CD4-positive, alpha-beta memory T cell (primary cell): ENCODE measurements around the gene IFIT2. TPM values are rescaled to one million over a fixed set of nuclear protein-coding genes. Genes with fewer than 3 reads are reported as not detected.

Source experiments
- CTCF ChIA-PET: fragments of 350-600 bp; sonication (Branson Sonifier 250); formaldehyde crosslinking; loops from one replicate; lab custom pipeline; 2021; ENCODE audit warnings: inconsistent platforms; ENCODE audit not compliant: partially characterized antibody; lab: Charles Lee
- POLR2A ChIA-PET: fragments of 350-600 bp; sonication (Branson Sonifier 250); formaldehyde crosslinking; loops from one replicate; lab custom pipeline; 2021; ENCODE audit not compliant: partially characterized antibody; lab: Charles Lee
- DNase-seq, 5 donors: peaks; one replicate each; pipeline versions ENCODE4 v3.0.0 to v3.0.0-alpha.2; 2020 to 2022; ENCODE audit warnings: mixed read lengths in 1 of 5
- H3K27ac ChIP-seq: one replicate; pipeline ENCODE4 v1.7.0; 2013; ENCODE audit warnings: low read depth, low read length
- H3K27me3 ChIP-seq: 2 replicates; pipeline ENCODE4 v1.7.0; 2013; ENCODE audit warnings: mild to moderate bottlenecking, low read length, moderate library complexity; ENCODE audit not compliant: insufficient read depth
- H3K36me3 ChIP-seq: 2 replicates; pipeline ENCODE4 v1.7.0; 2013; ENCODE audit warnings: mild to moderate bottlenecking, low read length, moderate library complexity; ENCODE audit not compliant: insufficient read depth
- H3K4me1 ChIP-seq: 2 replicates; pipeline ENCODE4 v1.7.0; 2013; ENCODE audit warnings: mild to moderate bottlenecking, low read length, moderate library complexity; ENCODE audit not compliant: insufficient read depth
- H3K4me3 ChIP-seq, 2 donors: one replicate each; pipeline ENCODE4 v1.7.0; 2013; ENCODE audit warnings: low read length in 2 of 2, mild to moderate bottlenecking in 1 of 2
- H3K9me3 ChIP-seq, 2 donors: one replicate each; pipeline ENCODE4 v1.7.0; 2013; ENCODE audit warnings: low read length in 2 of 2, control low read depth in 1 of 2; ENCODE audit not compliant: control insufficient read depth in 1 of 2
- H3K27ac Mint-ChIP-seq, 7 donors: one replicate each; pipeline ENCODE4 v1.8.0; 2020 to 2021; ENCODE audit warnings: mixed read lengths in 7 of 7, mild to moderate bottlenecking in 6 of 7, inconsistent platforms in 3 of 7, moderate library complexity in 3 of 7
- H3K27me3 Mint-ChIP-seq, 2 donors: one replicate each; pipeline ENCODE4 v1.8.0; 2020 to 2021; ENCODE audit warnings: mixed read lengths in 2 of 2
- H3K36me3 Mint-ChIP-seq, 2 donors: one replicate each; pipeline ENCODE4 v1.8.0; 2020 to 2021; ENCODE audit warnings: mixed read lengths in 2 of 2, inconsistent platforms in 1 of 2, mild to moderate bottlenecking in 1 of 2
- H3K4me1 Mint-ChIP-seq, 4 donors: one replicate each; pipeline ENCODE4 v1.8.0; 2020 to 2021; ENCODE audit warnings: mixed read lengths in 4 of 4, mild to moderate bottlenecking in 1 of 4
- H3K4me3 Mint-ChIP-seq, 8 donors: one replicate each; pipeline ENCODE4 v1.8.0; 2020 to 2021; ENCODE audit warnings: mixed read lengths in 8 of 8, mild to moderate bottlenecking in 7 of 8, moderate library complexity in 6 of 8, inconsistent platforms in 3 of 8
- H3K9me3 Mint-ChIP-seq, 8 donors: one replicate each; pipeline ENCODE4 v1.8.0; 2020 to 2021; ENCODE audit warnings: mixed read lengths in 8 of 8, mild to moderate bottlenecking in 5 of 8, inconsistent platforms in 3 of 8, moderate library complexity in 1 of 8
- intact Hi-C: fragments of 100-400 bp; cut with micrococcal nuclease; formaldehyde crosslinking; loops from one replicate; pipeline ENCODE4 v1.15.1; 2023
- polyA plus RNA-seq, 2 donors: library from polyadenylated mRNA; unstranded; fragments of 300-500 nt; fragmentation: Illumina TruSeq; gene quantifications; one replicate each; pipeline ENCODE4 v1.2.3, GENCODE V29; 2021
- total RNA-seq, 2 experiments: library from RNA; stranded (reverse); gene quantifications; one replicate each; pipeline ENCODE4 v1.2.3, GENCODE V29; 2021

Gene IFIT2
- total and polyA plus RNA-seq, 4 experiments from 2014 or later = 3.5 to 10.7 (median 9.8) TPM

DNA sequence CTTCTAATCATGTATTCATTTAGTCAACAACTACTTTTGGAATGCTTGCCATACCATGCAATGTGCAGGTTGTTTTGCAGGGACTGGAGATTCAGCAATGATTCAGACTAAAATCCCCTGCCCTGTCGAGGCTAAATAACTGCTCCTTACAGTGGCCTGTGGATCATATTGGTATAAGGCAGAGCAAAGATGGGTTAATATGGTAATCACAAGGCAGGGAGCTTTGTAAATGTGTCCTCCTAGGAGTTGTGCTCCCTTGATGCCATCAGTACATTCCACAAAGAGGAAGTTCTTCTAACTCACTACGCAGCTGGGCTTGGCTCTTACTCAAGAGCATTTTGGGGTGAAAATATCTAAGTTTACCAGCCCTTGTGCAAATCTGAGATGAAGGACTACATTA, 614 bp upstream of the IFIT2 start:
- intact Hi-C loops = loop anchor here (1.0 to 2.0 kb wide), 3 partner anchors 50 to 113 kb away; partner anchors contain the start of genes IFIT5 and LIPA
- H3K27ac Mint-ChIP-seq = peak overlapping the region; percentile 96 to 99 (median 98)

DNA sequence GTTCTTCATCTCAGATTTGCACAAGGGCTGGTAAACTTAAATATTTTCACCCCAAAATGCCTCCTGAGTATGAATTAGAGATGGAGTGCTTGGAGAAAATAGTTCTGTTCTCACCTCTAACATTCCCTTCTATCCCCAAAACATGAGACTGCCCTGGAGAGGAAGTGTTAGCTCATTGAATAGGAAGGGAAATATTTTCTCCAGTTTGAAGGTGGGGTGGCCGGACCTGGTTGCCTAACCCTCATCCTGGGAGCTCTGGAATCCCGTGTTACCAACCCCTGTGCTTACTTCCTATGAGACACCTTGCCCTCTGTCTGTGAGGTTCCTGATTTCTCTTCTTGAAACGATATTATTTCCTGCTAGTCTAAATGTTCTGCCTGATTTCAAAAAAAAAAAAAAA, 779 bp downstream of the IFIT2 start:
- Mint-ChIP-seq H3K36me3 (peaks cover 36 to 40% of the 10 kb centered on the region in 2 donors), H3K4me1 (peaks cover 23 to 40% (median 28%) of the 10 kb centered on the region in 4 donors), H3K9me3 (peaks cover 0 to 15% (median 9%) of the 10 kb centered on the region in 8 donors), H3K4me3 (peak overlapping the region; percentile 90 to 98 (median 94)), H3K27ac (peak overlapping the region; percentile 96 to 99 (median 98)), H3K27me3 (no peaks in the 10 kb centered on the region)
- CTCF ChIA-PET = interaction anchor here (1.0 to 5.5 kb wide), 8 partner anchors 28 to 368 kb away, joined by 3 to 24 read pairs (median 6); partner anchors contain the start of genes IFIT1 and IFIT5
- Histone ChIP-seq H3K27me3 (no peaks in the 10 kb centered on the region), H3K4me3 (peak overlapping the region; percentile 63 to 69), H3K27ac (peak overlapping the region; percentile 75), H3K36me3 (no peaks in the 10 kb centered on the region), H3K9me3 (no peaks in the 10 kb centered on the region), H3K4me1 (peaks cover 30% of the 10 kb centered on the region)
- no peak for DNase-seq
- POLR2A ChIA-PET = interaction anchor here (0.5 to 5.1 kb wide), 11 partner anchors 13 to 478 kb away, joined by 3 to 53 read pairs (median 7); partner anchors contain the start of genes IFIT1, IFIT3, IFIT5 and KIF20B
- intact Hi-C loops = loop anchor here (1.0 kb wide), 2 partner anchors 26 to 90 kb away; partner anchors contain the start of gene IFIT1

More for the DNA sequence above, 614 bp upstream of the IFIT2 start:
- ChIA-PET POLR2A (interaction anchor here (0.6 to 5.1 kb wide), 19 partner anchors 11 to 1439 kb away, joined by 3 to 53 read pairs (median 4); partner anchors contain the start of genes IFIT1, IFIT1B, IFIT3 and IFIT5), CTCF (interaction anchor here (0.5 to 5.5 kb wide), 7 partner anchors 29 to 1463 kb away, joined by 3 to 24 read pairs (median 4); partner anchors contain the start of gene IFIT1)
- Histone ChIP-seq H3K9me3 (no peaks in the 10 kb centered on the region), H3K4me1 (peaks cover 30% of the 10 kb centered on the region), H3K4me3 (peak overlapping the region; percentile 63 to 69), H3K27ac (peak overlapping the region; percentile 75), H3K27me3 (no peaks in the 10 kb centered on the region), H3K36me3 (no peaks in the 10 kb centered on the region)
- Mint-ChIP-seq H3K4me3 (peak overlapping the region; percentile 90 to 98 (median 94)), H3K27me3 (no peaks in the 10 kb centered on the region), H3K36me3 (peaks cover 22 to 26% of the 10 kb centered on the region in 2 donors), H3K4me1 (peaks cover 20 to 40% (median 27%) of the 10 kb centered on the region in 4 donors), H3K9me3 (peaks cover 0 to 15% (median 9%) of the 10 kb centered on the region in 8 donors)
- no peak for DNase-seq

DNA sequence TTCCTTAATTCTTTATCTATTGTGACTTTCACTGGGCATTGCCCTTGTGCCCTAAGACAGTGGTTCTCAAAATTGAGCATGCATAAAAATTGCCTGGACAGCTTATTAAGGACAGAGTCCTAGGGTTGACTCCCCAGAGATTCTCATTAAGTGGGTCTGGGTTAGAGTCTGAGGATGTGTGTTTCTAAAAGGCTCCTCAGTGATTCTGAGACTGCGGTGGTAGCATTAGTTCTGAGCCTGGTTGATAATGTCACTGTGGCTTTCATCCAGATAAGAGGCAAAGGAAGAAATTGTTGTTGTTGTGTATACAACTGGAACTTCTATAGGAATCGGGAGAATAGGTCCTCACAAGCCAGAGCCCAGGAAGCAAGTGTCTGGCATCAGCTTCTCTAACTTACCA, 1.3 kb downstream of the IFIT2 start:
- Mint-ChIP-seq H3K27me3 (no peaks in the 10 kb centered on the region), H3K9me3 (peaks cover 0 to 18% (median 9%) of the 10 kb centered on the region in 8 donors), H3K27ac (peak overlapping the region; percentile 8 to 99 (median 97)), H3K4me3 (peak overlapping the region; percentile 90 to 98 (median 94)), H3K36me3 (peaks cover 41 to 46% of the 10 kb centered on the region in 2 donors), H3K4me1 (peaks cover 23 to 40% (median 28%) of the 10 kb centered on the region in 4 donors)
- CTCF ChIA-PET = interaction anchor here (1.3 to 5.5 kb wide), 5 partner anchors 10 to 89 kb away, joined by 4 to 24 read pairs (median 7); partner anchors contain the start of gene IFIT1
- Histone ChIP-seq H3K27me3 (no peaks in the 10 kb centered on the region), H3K4me1 (peaks cover 30% of the 10 kb centered on the region), H3K36me3 (no peaks in the 10 kb centered on the region), H3K4me3 (peak overlapping the region; percentile 63 to 69), H3K9me3 (no peaks in the 10 kb centered on the region), H3K27ac (peak overlapping the region; percentile 75)
- intact Hi-C loops = no loop called here
- POLR2A ChIA-PET = interaction anchor here (0.5 to 5.1 kb wide), 6 partner anchors 12 to 113 kb away, joined by 3 to 53 read pairs (median 12); partner anchors contain the start of genes IFIT1, IFIT3 and IFIT5
- DNase-seq = no peak

DNA sequence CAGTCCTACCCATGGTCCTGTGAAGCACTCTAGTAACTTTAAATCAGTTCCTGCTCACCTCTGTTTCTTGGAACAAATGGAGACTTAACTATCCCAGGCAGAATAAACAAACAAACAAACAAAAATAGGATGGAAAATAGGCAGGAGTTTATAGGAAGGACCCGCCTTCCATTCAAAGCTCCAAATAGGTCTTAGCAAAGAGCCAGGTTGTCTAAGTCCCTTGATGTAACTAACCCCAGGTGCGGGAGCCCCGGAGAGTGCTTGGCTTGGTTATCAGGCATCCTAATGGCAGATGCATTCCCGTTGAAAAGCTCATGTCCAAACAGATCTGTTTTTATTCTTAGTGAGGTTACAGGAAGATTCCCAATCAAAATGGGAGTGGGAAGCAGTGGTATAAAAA, 2.2 kb downstream of the IFIT2 start:
- Histone ChIP-seq H3K27me3 (no peaks in the 10 kb centered on the region), H3K27ac (no peak overlapping the region), H3K36me3 (no peaks in the 10 kb centered on the region), H3K4me1 (peaks cover 30% of the 10 kb centered on the region), H3K4me3 (no peak overlapping the region), H3K9me3 (no peaks in the 10 kb centered on the region)
- intact Hi-C loops = no loop called here
- Mint-ChIP-seq H3K4me1 (peaks cover 21 to 40% (median 28%) of the 10 kb centered on the region in 4 donors), H3K27me3 (no peaks in the 10 kb centered on the region), H3K9me3 (peaks cover 0 to 13% (median 6%) of the 10 kb centered on the region in 8 donors), H3K4me3 (peak overlapping the region; percentile 90 to 98 (median 94)), H3K27ac (peak overlapping the region in 3 of 7 donors; percentile 19 to 24 (median 23)), H3K36me3 (peaks cover 44 to 48% of the 10 kb centered on the region in 2 donors)
- DNase-seq = no peak
- ChIA-PET POLR2A (interaction anchor here (3.0 to 5.1 kb wide), 2 partner anchors 24 to 113 kb away, joined by 16 to 53 read pairs; partner anchors contain the start of genes IFIT3 and IFIT5), CTCF (interaction anchor here (1.3 to 5.5 kb wide), 6 partner anchors 9 to 110 kb away, joined by 3 to 24 read pairs (median 6); partner anchors contain the start of gene IFIT5)

DNA sequence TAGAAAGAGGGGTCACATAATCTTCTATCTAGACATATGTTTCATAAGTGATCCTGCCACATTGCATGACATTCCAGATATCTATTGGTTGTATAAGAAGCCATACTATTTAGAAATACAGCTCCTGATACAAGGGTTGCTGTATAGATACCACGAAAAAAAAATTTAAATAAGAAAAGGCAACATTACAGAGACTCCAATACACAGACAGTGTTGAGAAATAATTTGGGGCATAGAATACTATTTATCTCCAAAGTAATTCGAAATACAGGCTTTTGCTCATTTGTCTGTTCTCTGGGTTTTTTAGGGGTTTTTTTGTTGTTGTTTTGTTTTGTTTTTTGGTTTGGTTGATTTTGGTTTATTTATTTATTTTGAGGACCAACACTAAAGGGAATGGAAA, 2.6 kb downstream of the IFIT2 start:
- peak overlapping the region in 5 of 8 donors; percentile 63 to 98 (median 91) for H3K4me3 Mint-ChIP-seq
- H3K9me3 ChIP-seq = no peaks in the 10 kb centered on the region
- POLR2A ChIA-PET = no interaction called here
- peaks cover 30% of the 10 kb centered on the region for H3K4me1 ChIP-seq
- H3K27me3 Mint-ChIP-seq = no peaks in the 10 kb centered on the region
- no peaks in the 10 kb centered on the region for H3K36me3 ChIP-seq
- DNase-seq = no peak
- CTCF ChIA-PET = interaction anchor here (0.8 to 5.5 kb wide), 5 partner anchors 28 to 110 kb away, joined by 3 to 24 read pairs (median 6); partner anchors contain the start of genes IFIT5 and LIPA
- H3K4me3 ChIP-seq = no peak overlapping the region
- no peaks in the 10 kb centered on the region for H3K27me3 ChIP-seq
- intact Hi-C loops = no loop called here
- no peak overlapping the region for H3K27ac ChIP-seq
- H3K27ac Mint-ChIP-seq = peak overlapping the region in 1 of 7 donors; percentile 19
- H3K36me3 Mint-ChIP-seq = peaks cover 48% of the 10 kb centered on the region in 2 donors
- H3K4me1 Mint-ChIP-seq = peaks cover 21 to 40% (median 28%) of the 10 kb centered on the region in 4 donors
- H3K9me3 Mint-ChIP-seq = peaks cover 0 to 8% (median 3%) of the 10 kb centered on the region in 8 donors

DNA sequence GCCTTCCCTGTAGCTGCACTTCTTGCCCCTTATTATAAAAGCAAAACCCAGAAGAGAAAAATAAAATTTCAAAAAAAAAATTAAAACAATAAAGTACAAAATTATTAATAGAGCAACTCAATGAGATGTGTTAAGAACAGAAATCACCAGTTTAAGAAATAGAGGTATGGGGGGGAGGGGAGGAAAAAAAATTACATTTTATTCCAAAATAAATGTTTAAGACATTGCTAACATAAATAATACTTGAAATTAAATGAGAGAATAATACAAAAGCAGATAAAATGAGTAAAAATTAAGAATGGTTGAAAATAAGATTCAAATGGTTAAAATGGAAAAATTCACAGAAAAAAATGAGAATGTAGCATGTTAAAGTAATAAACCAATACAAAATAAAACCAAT, 3.1 kb downstream of the IFIT2 start:
- H3K27ac Mint-ChIP-seq = no peak overlapping the region
- no peak for DNase-seq
- H3K9me3 Mint-ChIP-seq = peaks cover 0 to 6% (median 0%) of the 10 kb centered on the region in 8 donors
- peaks cover 21 to 40% (median 28%) of the 10 kb centered on the region in 4 donors for H3K4me1 Mint-ChIP-seq
- intact Hi-C loops = no loop called here
- CTCF ChIA-PET = interaction anchor here (0.8 to 5.5 kb wide), 4 partner anchors 27 to 109 kb away, joined by 3 to 24 read pairs (median 4); partner anchors contain the start of genes IFIT5 and LIPA
- H3K27ac ChIP-seq = no peak overlapping the region
- H3K36me3 Mint-ChIP-seq = peaks cover 52% of the 10 kb centered on the region in 2 donors
- H3K27me3 Mint-ChIP-seq = no peaks in the 10 kb centered on the region
- H3K27me3 ChIP-seq = no peaks in the 10 kb centered on the region
- no peak overlapping the region for H3K4me3 Mint-ChIP-seq
- POLR2A ChIA-PET = interaction anchor here (0.6 kb wide), 1 partner anchor 11 kb away, joined by 3 read pairs; no protein-coding TSS in a partner anchor
- H3K4me3 ChIP-seq = no peak overlapping the region
- H3K36me3 ChIP-seq = no peaks in the 10 kb centered on the region
- H3K9me3 ChIP-seq = no peaks in the 10 kb centered on the region
- peaks cover 30% of the 10 kb centered on the region for H3K4me1 ChIP-seq
